Memory B cell (primary cell): ENCODE data around the gene MYO5B.

ENCODE experiments used
- ATAC-seq: fragments of 150-1000 bp; cut with Tn5 transposase; 2 replicates; pipeline ENCODE4 v1.10.0; 2021; ENCODE audit warnings: low read depth, mild to moderate bottlenecking, moderate library complexity
- DNase-seq, 2 donors: peaks; one replicate each; pipeline ENCODE4 v3.0.0; 2022; ENCODE audit warnings: low spot score in 2 of 2
- H3K27ac Mint-ChIP-seq: one replicate; pipeline ENCODE4 v1.8.0; 2022; ENCODE audit warnings: mild to moderate bottlenecking, moderate library complexity, mixed read lengths
- H3K27me3 Mint-ChIP-seq: one replicate; pipeline ENCODE4 v1.8.0; 2022; ENCODE audit warnings: mixed read lengths
- H3K36me3 Mint-ChIP-seq: one replicate; pipeline ENCODE4 v1.8.0; 2022; ENCODE audit warnings: mild to moderate bottlenecking, mixed read lengths
- H3K4me1 Mint-ChIP-seq: one replicate; pipeline ENCODE4 v1.8.0; 2022; ENCODE audit warnings: mixed read lengths
- H3K4me3 Mint-ChIP-seq: one replicate; pipeline ENCODE4 v1.8.0; 2022; ENCODE audit warnings: mild to moderate bottlenecking, moderate library complexity, mixed read lengths
- H3K9me3 Mint-ChIP-seq: one replicate; pipeline ENCODE4 v1.8.0; 2022; ENCODE audit warnings: mixed read lengths

Gene MYO5B

GRCh38 chr18:50072146-50072545 lies 122.8 kb downstream of the MYO5B start:
- Mint-ChIP-seq H3K4me1 (peaks cover 8% of the 10 kb centered on the region), H3K9me3 (peaks cover 2% of the 10 kb centered on the region), H3K4me3 (no peak overlapping the region), H3K27ac (no peak overlapping the region), H3K36me3 (peaks cover 2% of the 10 kb centered on the region), H3K27me3 (peaks cover 19% of the 10 kb centered on the region)
- no peak for DNase-seq
- no peak for ATAC-seq

- peaks cover 6% of the 10 kb centered on the region for H3K4me1 Mint-ChIP-seq
- peaks cover 21% of the 10 kb centered on the region for H3K27me3 Mint-ChIP-seq
- DNase-seq = no peak
- peaks cover 2% of the 10 kb centered on the region for H3K9me3 Mint-ChIP-seq
- peaks cover 2% of the 10 kb centered on the region for H3K36me3 Mint-ChIP-seq
- H3K4me3 Mint-ChIP-seq = no peak overlapping the region
- no peak for ATAC-seq
- no peak overlapping the region for H3K27ac Mint-ChIP-seq
Measured at GRCh38 chr18:50071397-50071796, 123.5 kb downstream of the MYO5B start.

GRCh38 chr18:50069422-50069821 lies 125.5 kb downstream of the MYO5B start:
- no peak for DNase-seq
- Mint-ChIP-seq H3K27me3 (peaks cover 21% of the 10 kb centered on the region), H3K36me3 (peaks cover 2% of the 10 kb centered on the region), H3K9me3 (no peaks in the 10 kb centered on the region), H3K27ac (no peak overlapping the region), H3K4me3 (no peak overlapping the region), H3K4me1 (peaks cover 2% of the 10 kb centered on the region)
- no peak for ATAC-seq

GRCh38 chr18:50065527-50065926 lies 129.4 kb downstream of the MYO5B start:
- no peaks in the 10 kb centered on the region for H3K4me1 Mint-ChIP-seq
- peaks cover 17% of the 10 kb centered on the region for H3K27me3 Mint-ChIP-seq
- no peaks in the 10 kb centered on the region for H3K36me3 Mint-ChIP-seq
- ATAC-seq = no peak
- H3K27ac Mint-ChIP-seq = no peak overlapping the region
- H3K4me3 Mint-ChIP-seq = no peak overlapping the region
- no peaks in the 10 kb centered on the region for H3K9me3 Mint-ChIP-seq
- DNase-seq = no peak

- H3K27me3 Mint-ChIP-seq = peaks cover 17% of the 10 kb centered on the region
- DNase-seq = no peak
- no peak overlapping the region for H3K27ac Mint-ChIP-seq
- no peak overlapping the region for H3K4me3 Mint-ChIP-seq
- ATAC-seq = no peak
- no peaks in the 10 kb centered on the region for H3K36me3 Mint-ChIP-seq
- no peaks in the 10 kb centered on the region for H3K4me1 Mint-ChIP-seq
- H3K9me3 Mint-ChIP-seq = no peaks in the 10 kb centered on the region
Measured at GRCh38 chr18:50065039-50065438, 129.9 kb downstream of the MYO5B start.

- no peaks in the 10 kb centered on the region for H3K9me3 Mint-ChIP-seq
- no peak for ATAC-seq
- H3K4me1 Mint-ChIP-seq = no peaks in the 10 kb centered on the region
- H3K27me3 Mint-ChIP-seq = peaks cover 21% of the 10 kb centered on the region
- DNase-seq = no peak
- H3K27ac Mint-ChIP-seq = no peak overlapping the region
- no peaks in the 10 kb centered on the region for H3K36me3 Mint-ChIP-seq
- no peak overlapping the region for H3K4me3 Mint-ChIP-seq
Measured at GRCh38 chr18:50061876-50062517, 132.9 kb downstream of the MYO5B start.

GRCh38 chr18:50060822-50061221 lies 134.1 kb downstream of the MYO5B start:
- Mint-ChIP-seq H3K27me3 (peaks cover 19% of the 10 kb centered on the region), H3K4me3 (no peak overlapping the region), H3K27ac (no peak overlapping the region), H3K36me3 (no peaks in the 10 kb centered on the region), H3K9me3 (no peaks in the 10 kb centered on the region), H3K4me1 (no peaks in the 10 kb centered on the region)
- DNase-seq (no peak), ATAC-seq (no peak)

GRCh38 chr18:50058731-50059130 lies 136.2 kb downstream of the MYO5B start:
- Mint-ChIP-seq H3K36me3 (peaks cover 1% of the 10 kb centered on the region), H3K27me3 (peaks cover 14% of the 10 kb centered on the region), H3K4me3 (no peak overlapping the region), H3K27ac (no peak overlapping the region), H3K4me1 (no peaks in the 10 kb centered on the region), H3K9me3 (no peaks in the 10 kb centered on the region)
- no peak for DNase-seq
- no peak for ATAC-seq

- H3K36me3 Mint-ChIP-seq = peaks cover 1% of the 10 kb centered on the region
- no peak overlapping the region for H3K4me3 Mint-ChIP-seq
- DNase-seq (no peak), ATAC-seq (no peak)
- H3K27ac Mint-ChIP-seq = no peak overlapping the region
- peaks cover 9% of the 10 kb centered on the region for H3K27me3 Mint-ChIP-seq
- no peaks in the 10 kb centered on the region for H3K4me1 Mint-ChIP-seq
- H3K9me3 Mint-ChIP-seq = no peaks in the 10 kb centered on the region
Measured at GRCh38 chr18:50057009-50057408, 137.9 kb downstream of the MYO5B start.

GRCh38 chr18:50056185-50056584 lies 138.8 kb downstream of the MYO5B start:
- H3K4me1 Mint-ChIP-seq = no peaks in the 10 kb centered on the region
- H3K27ac Mint-ChIP-seq = no peak overlapping the region
- ATAC-seq (no peak), DNase-seq (no peak)
- peaks cover 11% of the 10 kb centered on the region for H3K27me3 Mint-ChIP-seq
- H3K36me3 Mint-ChIP-seq = peaks cover 1% of the 10 kb centered on the region
- H3K4me3 Mint-ChIP-seq = no peak overlapping the region
- peaks cover 3% of the 10 kb centered on the region for H3K9me3 Mint-ChIP-seq

- H3K27ac Mint-ChIP-seq = no peak overlapping the region
- DNase-seq (no peak), ATAC-seq (no peak)
- H3K9me3 Mint-ChIP-seq = peaks cover 3% of the 10 kb centered on the region
- H3K36me3 Mint-ChIP-seq = peaks cover 1% of the 10 kb centered on the region
- H3K4me1 Mint-ChIP-seq = no peaks in the 10 kb centered on the region
- H3K27me3 Mint-ChIP-seq = peaks cover 11% of the 10 kb centered on the region
- H3K4me3 Mint-ChIP-seq = no peak overlapping the region
Measured at GRCh38 chr18:50055488-50055887, 139.5 kb downstream of the MYO5B start.

GRCh38 chr18:50053111-50053510 lies 141.8 kb downstream of the MYO5B start:
- no peak overlapping the region for H3K4me3 Mint-ChIP-seq
- peaks cover 1% of the 10 kb centered on the region for H3K36me3 Mint-ChIP-seq
- H3K27ac Mint-ChIP-seq = no peak overlapping the region
- H3K27me3 Mint-ChIP-seq = peaks cover 4% of the 10 kb centered on the region
- no peak for ATAC-seq
- H3K9me3 Mint-ChIP-seq = peaks cover 3% of the 10 kb centered on the region
- no peaks in the 10 kb centered on the region for H3K4me1 Mint-ChIP-seq
- DNase-seq = no peak

GRCh38 chr18:50051288-50051687 lies 143.7 kb downstream of the MYO5B start:
- Mint-ChIP-seq H3K36me3 (peaks cover 1% of the 10 kb centered on the region), H3K4me3 (no peak overlapping the region), H3K27ac (no peak overlapping the region), H3K4me1 (no peaks in the 10 kb centered on the region), H3K27me3 (peaks cover 2% of the 10 kb centered on the region), H3K9me3 (peaks cover 3% of the 10 kb centered on the region)
- no peak for DNase-seq
- ATAC-seq = no peak

- H3K27ac Mint-ChIP-seq = no peak overlapping the region
- H3K27me3 Mint-ChIP-seq = peaks cover 10% of the 10 kb centered on the region
- H3K36me3 Mint-ChIP-seq = no peaks in the 10 kb centered on the region
- H3K4me1 Mint-ChIP-seq = no peaks in the 10 kb centered on the region
- no peak overlapping the region for H3K4me3 Mint-ChIP-seq
- DNase-seq (no peak), ATAC-seq (no peak)
- H3K9me3 Mint-ChIP-seq = no peaks in the 10 kb centered on the region
Measured at GRCh38 chr18:50045126-50045525, 149.8 kb downstream of the MYO5B start.

GRCh38 chr18:50044402-50044801 lies 150.5 kb downstream of the MYO5B start:
- Mint-ChIP-seq H3K9me3 (no peaks in the 10 kb centered on the region), H3K4me1 (no peaks in the 10 kb centered on the region), H3K36me3 (no peaks in the 10 kb centered on the region), H3K27ac (no peak overlapping the region), H3K27me3 (peaks cover 11% of the 10 kb centered on the region), H3K4me3 (no peak overlapping the region)
- DNase-seq = no peak
- ATAC-seq = no peak
